HG03558 (cell line): Measurements from ENCODE around the gene STAT6.

Source experiments
- ATAC-seq: cut with Tn5 transposase; IDR thresholded peaks from one replicate; pipeline ENCODE4 v1.9.1; 2021; ENCODE audit warnings: moderate number of reproducible peaks; ENCODE audit not compliant: unreplicated experiment; ENCODE audit errors: extremely low read depth

Gene STAT6

DNA sequence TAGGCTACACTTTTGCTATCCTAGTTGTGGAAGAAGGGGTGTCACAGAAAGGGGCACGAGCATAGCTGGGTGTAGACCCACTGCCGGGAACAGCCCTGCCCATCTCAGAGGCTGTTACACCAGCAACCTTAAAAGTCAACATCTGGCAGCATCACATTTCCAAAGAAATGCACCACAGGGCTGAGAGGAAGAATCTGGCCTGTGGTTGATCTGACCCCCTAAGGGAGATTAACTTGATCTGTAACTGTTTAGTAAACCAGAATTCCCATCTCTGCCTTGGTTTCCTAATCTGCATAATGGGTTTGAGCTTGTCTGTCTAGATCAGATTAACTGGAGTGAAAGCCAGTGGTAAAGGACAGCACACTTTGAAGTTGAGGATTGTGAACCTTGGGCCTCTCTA, 34.9 kb upstream of the STAT6 start:
- no peak for ATAC-seq

GRCh38 chr12:57145460-57146059, 34.4 kb upstream of the STAT6 start:
- ATAC-seq = no peak

- no peak for ATAC-seq
Measured at GRCh38 chr12:57143454-57143853, 32.3 kb upstream of the STAT6 start.

GRCh38 chr12:57142727-57143126, 31.6 kb upstream of the STAT6 start:
- no peak for ATAC-seq

- no peak for ATAC-seq
Measured at GRCh38 chr12:57142121-57142520, 31.0 kb upstream of the STAT6 start.

GRCh38 chr12:57141249-57141648, 30.1 kb upstream of the STAT6 start:
- no peak for ATAC-seq

- ATAC-seq = no peak
Measured at GRCh38 chr12:57139796-57140649, 28.9 kb upstream of the STAT6 start.

DNA sequence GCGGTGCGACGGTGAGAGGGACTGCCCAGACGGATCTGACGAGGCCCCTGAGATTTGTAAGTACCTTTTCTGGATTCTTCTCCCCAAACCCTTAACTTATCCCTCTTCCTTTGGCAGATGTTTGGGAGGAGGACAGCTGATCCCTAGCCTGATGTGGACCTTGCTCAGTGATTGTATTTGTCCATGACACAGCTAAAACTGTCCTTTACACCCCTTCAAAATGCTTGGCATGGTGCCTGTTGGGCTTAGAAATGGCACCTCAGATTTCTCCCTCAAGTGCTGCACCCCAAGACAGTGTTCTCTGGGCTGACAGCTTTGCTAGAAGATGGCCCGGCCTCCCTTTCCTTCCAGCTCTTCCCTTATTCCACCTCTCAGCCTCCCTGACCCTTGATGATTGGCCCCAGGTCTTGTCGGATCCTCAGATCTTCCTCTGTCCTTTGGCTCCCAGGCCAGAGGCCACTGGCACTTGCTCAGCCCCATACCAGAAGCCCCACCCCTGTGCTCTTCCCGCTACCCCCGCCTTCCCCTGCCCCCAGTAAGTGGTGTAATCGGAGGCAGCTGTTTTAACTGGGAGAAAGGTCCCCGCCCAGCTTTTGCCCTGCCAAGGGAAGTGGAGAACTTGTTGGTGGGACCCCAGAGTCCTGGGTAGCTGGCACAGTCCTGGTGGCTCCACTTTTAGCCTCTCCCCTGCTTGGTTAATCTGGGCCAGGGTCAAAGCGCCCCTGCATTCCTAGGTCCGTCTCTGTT, 27.5 kb upstream of the STAT6 start:
- ATAC-seq = no peak

DNA sequence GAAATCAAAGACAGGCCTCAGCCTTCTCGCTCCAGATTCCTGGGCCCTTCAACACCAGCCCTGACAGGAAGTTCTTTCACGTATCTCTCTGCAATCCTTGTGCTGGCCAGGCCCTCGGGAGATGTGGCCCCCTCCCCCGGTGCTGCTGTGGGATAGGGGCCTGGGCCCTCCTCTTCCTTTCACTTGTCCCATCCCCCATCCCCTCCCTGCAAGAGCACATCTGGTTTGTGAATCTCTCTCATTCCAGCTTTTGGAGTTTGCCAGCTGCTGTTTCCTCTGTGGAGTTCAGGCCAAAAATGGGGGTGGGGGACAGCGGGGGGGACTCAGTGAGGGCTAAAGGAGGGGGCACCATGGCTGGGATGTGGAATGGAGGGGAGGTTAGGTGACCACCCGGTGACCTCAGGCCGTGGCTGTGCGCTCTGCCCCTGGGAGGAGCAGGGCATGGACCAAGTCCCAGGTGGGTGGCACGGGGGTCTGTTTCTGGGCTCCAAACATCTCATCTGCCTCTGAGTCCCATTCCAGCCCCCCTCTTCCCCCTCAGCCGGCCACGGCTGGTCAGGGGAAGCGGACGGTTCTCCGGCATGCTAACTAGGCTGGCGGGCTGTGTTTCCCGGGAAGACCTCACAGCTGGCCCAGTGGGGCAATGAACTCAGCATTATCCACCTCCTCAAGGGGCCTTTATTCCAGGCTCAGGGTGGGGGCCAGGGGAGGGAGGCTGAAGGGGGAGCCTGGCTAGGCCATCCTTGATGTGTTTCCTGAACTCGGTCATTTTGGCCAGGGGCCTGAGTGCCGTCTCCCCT, 24.6 kb upstream of the STAT6 start:
- no peak for ATAC-seq

DNA sequence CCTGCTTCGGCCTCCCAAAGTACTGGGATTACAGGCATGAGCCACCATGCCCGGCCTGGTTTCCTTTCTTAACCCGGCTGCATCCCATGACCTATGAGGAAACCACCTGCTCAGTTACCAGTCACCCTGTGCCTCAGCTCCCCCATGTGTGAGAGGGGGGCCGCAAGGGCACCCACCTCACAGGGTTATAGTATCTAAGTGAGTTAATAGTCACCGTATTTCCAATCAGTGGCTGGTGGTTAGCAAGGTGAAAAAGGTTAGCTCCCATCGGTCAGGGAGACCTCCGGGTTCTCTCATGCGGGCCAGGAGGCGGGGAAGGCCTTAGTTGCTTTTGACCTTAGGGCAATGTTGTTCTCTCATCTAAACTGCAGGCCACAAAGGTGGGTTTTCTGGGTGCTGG, 23.8 kb upstream of the STAT6 start:
- ATAC-seq = no peak

DNA sequence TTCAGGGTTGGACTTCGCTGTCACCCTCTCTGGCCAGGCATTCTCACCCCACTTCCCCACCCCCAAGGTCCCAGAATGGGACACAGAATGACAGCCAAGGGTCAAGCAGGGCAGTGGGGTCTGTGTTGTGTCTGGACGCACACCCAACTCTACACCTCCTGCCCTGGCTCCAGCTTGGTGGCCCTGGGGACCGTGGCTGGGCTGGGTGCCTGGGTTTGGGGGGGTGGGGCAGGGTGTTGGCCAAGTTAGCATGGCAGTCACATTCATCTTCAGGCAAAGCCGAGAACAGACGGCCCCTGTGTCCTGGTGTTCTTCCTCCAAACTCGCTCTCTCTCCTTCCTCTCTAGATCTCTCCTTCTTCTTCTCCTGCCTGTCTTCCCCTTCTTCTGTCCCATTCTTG, 22.8 kb upstream of the STAT6 start:
- no peak for ATAC-seq

DNA sequence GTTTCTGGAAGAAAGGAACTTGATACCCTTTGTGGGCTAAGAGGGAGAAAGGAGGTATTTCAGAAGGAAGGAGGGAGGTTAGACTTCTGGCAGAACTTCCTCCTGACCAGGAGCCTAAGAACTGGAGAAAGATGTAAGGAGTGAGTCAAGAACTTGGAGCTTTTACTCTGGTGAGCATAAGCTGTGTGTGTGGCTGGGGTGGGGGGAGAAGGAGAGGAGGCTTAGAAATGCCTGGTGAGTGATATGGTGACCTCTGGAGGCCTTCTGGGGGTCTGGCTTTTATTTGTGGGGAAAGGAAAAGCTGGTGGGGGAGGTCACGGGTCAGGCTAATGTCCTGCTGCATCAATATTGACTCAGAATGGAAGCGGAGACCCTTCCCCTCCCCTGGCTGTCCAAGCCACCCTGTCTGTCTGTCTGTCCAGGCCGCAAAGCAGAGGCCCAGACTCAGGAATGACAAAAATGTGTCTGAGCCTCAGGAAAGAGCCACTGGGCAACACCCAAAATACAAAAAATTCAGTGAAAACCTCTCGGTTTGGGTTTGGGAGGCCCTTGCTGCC, 21.9 kb upstream of the STAT6 start:
- ATAC-seq = no peak

DNA sequence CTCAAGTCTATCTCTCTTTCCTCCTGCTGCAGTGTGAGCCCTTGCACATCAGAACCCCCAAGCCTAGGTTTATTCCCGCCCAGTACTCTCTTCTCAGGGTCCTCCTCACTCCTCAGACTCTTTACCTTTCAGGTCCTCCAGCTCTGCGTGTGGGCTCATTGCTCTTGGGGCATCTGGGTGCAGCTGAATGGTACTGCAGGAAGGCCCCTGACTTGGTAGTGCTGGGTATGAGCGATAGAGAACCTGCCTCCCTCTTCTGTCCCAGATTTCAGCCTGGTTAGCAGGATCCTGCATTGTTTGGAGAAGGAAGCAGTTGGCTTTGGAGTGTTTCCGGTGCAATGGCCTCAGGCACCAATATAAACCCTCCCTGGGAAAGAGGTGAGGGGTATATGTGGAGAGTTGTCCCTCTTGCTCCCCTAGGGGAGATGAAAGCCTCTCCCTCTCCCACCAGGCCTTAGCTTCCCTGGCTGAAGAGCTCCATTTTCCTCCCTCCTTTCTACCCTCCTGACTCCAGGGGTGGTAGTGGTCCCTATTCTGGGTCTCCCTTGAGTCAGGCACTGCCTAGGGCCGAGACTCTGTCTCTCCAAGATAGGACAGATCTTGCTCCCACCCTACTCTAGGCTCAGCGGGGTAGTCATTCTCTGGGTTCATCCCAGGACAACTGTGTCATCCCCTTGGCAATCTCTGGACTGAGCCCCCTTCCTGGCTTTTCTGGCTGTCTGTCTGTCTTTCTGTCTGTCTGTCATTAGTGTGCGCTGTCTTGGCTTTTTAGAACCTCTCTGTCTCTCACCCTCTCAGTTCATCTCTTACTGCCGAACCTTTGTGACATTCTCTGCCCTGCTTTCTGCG, 21.0 kb upstream of the STAT6 start:
- no peak for ATAC-seq

- ATAC-seq = no peak
Measured at GRCh38 chr12:57130941-57131340, 19.8 kb upstream of the STAT6 start.

DNA sequence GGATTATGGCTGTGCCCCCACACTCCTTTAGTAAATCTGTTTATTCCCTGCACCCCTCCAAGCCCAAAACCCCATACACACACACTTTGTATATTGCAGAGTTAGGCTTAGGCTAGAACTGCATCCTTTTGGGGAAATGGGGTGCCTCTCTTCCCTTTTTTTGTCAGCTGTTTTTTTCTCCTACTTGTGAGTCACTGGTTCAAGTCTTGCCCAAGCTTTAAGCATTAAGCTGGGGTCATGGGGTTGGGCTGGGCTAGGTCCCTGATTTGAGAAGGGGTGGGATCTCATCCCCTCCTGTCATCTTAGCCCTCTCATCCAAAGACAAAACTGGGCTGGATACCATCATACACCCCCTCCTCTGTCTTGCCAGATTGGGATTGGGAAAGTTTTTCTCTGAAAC, 18.7 kb upstream of the STAT6 start:
- ATAC-seq = no peak

DNA sequence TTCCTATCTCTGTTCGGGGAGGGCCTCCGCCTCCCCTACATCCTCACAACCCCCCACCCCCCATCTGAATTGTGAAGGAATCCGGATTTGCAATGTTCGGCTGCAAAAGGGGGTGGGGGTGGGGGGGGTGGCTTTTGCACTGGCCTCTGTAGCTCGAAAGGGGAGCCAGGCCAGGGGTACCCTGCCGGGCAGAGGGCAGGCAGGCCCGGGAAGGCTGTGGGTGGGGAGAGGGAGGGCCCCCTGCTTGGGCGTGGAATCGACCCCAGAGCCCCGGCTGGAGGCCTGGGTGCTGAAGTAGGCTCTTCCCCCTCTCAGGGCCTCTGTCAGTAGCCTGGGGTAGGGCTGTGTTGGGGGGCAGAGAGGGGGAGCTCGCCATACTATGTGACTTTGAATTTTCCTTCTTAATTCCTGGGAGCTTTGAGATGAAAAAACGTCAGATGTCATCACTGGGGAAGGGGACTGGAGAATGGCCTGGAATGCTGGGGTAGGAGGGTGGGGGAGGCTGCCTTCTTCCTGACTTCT, 18.2 kb upstream of the STAT6 start:
- ATAC-seq = no peak

- ATAC-seq = no peak
Measured at GRCh38 chr12:57128519-57129247, 17.5 kb upstream of the STAT6 start.

DNA sequence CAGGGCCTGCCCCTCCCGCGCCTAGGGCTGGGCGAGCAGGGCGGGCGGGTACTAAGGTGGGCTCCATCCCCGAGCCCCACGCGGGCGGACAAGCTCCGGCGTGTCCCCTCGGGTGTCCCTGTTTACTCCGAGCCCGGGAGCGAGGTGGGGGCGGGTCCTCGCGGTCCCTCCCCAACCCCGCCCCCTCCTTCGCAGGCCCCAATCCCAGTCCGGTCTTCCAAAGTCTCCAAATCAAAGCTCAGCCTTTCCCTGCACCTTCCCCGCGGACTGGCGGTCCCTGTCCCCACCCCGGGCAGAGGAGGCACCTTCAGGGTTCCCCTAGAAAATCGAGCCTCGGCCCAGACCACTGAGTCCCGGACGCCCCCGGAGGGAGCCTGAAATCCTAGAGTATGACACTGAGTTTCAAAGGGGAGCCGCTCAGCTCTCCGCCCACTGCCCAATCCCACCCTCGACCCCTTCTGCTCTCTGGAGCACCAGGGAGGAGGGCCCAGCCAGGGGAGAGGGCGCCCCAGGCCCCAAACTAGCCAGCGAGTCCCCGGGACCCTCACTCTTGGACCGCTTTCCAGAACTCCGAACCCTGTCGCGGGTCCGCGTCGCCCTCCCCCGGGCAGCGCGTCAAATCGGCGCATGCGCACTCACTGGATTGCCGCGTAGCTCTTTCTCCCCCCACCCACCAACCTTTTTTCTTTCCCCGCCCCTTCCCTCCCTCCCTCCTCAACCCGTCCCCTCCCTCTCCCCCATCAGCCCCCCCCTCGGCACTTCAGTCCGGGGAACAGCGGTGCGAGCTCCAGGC, 16.8 kb upstream of the STAT6 start, which contains the start of gene LRP1:
Gene LRP1 (plus strand): TSS at position 758 of the 793 bp plus-strand sequence. CDS start 482 bp downstream, outside the sequence.
- ATAC-seq = no peak
